Vagina (tissue), 2 donors: ENCODE data around the gene RPTOR.

Source experiments
- CTCF ChIP-seq, 3 experiments: fragments of 450-650 bp in 2 of 3; fragments of 200-600 bp in 1 of 3; sonication (generic) in 1 of 3; IDR thresholded peaks; one replicate each; pipeline ENCODE4 v1.5.1; 2017 to 2019; ENCODE audit warnings: antibody characterized with exemption in 3 of 3, mild to moderate bottlenecking in 2 of 3, moderate library complexity in 2 of 3
- POLR2A ChIP-seq, 2 donors: fragments of 450-650 bp; IDR thresholded peaks; one replicate each; pipeline ENCODE4 v1.6.1; 2017; ENCODE audit warnings: antibody characterized with exemption in 2 of 2, mild to moderate bottlenecking in 2 of 2, moderate library complexity in 2 of 2
- POLR2AphosphoS5 ChIP-seq, 2 donors: sonication (generic); formaldehyde crosslinking; IDR thresholded peaks; one replicate each; pipeline ENCODE4 v1.9.0; 2017; ENCODE audit warnings: antibody characterized with exemption in 2 of 2, mild to moderate bottlenecking in 2 of 2, low read depth in 1 of 2; ENCODE audit not compliant: insufficient read depth in 1 of 2

- TF ChIP-seq CTCF (IDR thresholded peaks at IDR 0.05) = no peak
- no peak for TF ChIP-seq POLR2A (IDR thresholded peaks at IDR 0.05)
- no peak for TF ChIP-seq POLR2AphosphoS5 (IDR thresholded peaks at IDR 0.05; ENCODE audit: insufficient read depth in 1 of 2, low read depth in 1 of 2)
Observed at GRCh38 chr17:80646328-80646727, 101.7 kb downstream of the RPTOR start.
